ENCODE results near the gene CTNND2. TPM values are rescaled to one million over a fixed set of nuclear protein-coding genes. Genes with fewer than 3 reads are reported as not detected.

CTNND2 gene
- total RNA-seq, 4 donors from 2014 or later: 0.18 to 14.9 (median 0.47) TPM; not detected in 1

DNA sequence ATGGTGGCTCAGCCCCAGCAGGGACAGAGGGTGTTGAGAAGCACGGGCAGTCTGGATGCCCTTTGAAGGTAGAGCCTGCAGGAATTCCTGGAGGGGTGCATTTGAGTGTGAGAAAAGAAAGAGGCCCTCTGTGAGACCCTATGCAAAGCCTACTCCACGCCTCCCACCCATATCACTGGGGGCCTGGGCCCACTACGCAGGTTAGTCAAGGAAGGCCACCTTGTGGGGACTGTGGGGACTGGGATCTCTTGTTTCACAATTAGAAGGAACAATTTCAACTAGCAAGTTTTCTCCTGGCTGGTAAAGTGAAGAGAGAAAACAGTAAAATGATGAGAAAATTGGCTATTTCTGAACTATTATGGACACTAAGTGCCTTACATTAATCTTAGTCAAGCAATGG, 657.0 kb downstream of the CTNND2 start:
- no peak for DNase-seq
- Histone ChIP-seq H3K9me3 (no peaks in the 10 kb centered on the region), H3K27me3 (no peaks in the 10 kb centered on the region), H3K4me3 (no peak overlapping the region), H3K36me3 (no peaks in the 10 kb centered on the region), H3K27ac (no peak overlapping the region), H3K4me1 (no peaks in the 10 kb centered on the region)
- TF ChIP-seq, protein P1, sequence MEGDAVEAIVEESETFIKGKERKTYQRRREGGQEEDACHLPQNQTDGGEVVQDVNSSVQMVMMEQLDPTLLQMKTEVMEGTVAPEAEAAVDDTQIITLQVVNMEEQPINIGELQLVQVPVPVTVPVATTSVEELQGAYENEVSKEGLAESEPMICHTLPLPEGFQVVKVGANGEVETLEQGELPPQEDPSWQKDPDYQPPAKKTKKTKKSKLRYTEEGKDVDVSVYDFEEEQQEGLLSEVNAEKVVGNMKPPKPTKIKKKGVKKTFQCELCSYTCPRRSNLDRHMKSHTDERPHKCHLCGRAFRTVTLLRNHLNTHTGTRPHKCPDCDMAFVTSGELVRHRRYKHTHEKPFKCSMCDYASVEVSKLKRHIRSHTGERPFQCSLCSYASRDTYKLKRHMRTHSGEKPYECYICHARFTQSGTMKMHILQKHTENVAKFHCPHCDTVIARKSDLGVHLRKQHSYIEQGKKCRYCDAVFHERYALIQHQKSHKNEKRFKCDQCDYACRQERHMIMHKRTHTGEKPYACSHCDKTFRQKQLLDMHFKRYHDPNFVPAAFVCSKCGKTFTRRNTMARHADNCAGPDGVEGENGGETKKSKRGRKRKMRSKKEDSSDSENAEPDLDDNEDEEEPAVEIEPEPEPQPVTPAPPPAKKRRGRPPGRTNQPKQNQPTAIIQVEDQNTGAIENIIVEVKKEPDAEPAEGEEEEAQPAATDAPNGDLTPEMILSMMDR (IDR thresholded peaks at IDR 0.05): no peak
- no peak for TF ChIP-seq POLR2A (IDR thresholded peaks at IDR 0.05)

DNA sequence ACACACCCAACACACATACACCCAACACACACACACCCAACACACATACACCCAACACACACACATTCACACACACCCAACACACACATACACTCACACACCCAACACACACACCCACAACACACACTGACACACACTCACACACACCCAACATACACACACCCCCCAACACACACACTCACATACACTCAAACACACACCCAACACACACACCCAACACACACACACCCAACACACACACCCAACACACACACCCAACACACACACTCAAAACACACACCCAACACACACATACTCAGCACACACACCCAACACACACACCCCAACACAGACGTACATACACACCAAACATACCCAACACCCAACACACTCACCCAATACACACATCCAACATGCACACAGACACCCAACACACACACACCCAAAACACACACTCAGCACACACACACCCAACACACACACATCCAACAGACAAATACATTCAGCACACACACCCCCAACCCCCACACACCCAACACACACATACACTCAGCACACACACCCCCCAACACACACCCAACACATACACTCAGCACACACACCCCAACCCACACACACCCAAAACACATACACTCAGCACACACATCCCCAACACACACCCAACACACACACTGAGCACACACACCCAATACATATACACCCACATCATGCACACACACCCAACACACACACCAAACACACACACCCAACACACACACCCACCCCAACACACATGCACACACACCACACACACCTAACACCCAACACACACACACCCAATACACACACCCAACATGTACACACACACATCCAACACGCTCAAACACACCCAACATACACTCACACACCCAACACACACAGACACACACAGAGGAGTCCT, 663.7 kb downstream of the CTNND2 start:
- Histone ChIP-seq H3K27ac (no peak overlapping the region), H3K4me1 (no peaks in the 10 kb centered on the region), H3K9me3 (no peaks in the 10 kb centered on the region), H3K36me3 (no peaks in the 10 kb centered on the region), H3K27me3 (no peaks in the 10 kb centered on the region), H3K4me3 (no peak overlapping the region)
- DNase-seq: no peak
- TF ChIP-seq, protein P1 (IDR thresholded peaks at IDR 0.05): no peak
- no peak for TF ChIP-seq POLR2A (IDR thresholded peaks at IDR 0.05)

DNA sequence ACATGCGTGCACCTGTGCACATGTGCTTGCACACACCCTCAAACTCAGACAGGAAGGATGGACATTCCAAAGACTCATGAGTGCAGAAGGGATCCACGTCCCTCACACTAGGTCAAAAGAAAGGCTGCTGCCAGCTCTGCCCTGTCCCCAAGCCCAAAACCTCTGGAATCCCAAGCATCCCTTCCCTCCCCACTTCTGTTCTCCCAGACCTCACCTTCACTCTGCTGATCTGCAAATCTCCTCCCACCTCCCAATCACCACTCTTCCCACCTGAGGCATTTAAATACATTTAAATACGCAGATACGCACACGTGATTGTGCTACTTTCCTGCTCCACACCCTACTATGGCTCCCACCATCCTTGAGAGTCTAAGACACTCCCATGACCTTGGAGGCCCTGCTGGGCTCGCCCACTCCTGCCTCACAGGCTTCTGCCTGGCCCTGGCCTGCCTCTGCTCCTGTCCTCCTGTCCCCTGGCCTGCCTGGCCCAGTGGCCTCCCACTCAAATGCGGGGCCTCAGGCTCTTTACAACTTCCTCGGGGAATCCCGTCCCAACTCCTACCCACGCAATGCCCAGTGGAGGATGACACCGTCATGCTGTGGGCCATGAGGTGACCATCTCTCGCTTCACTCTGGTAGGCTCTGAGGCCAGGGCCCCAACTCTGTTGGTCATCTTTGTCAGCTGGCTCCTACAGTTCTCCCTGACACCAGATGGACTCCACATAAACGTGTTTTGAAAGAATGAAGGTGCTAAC, 664.8 kb downstream of the CTNND2 start:
- Histone ChIP-seq H3K4me3 (no peak overlapping the region), H3K9me3 (no peaks in the 10 kb centered on the region), H3K27ac (no peak overlapping the region), H3K4me1 (no peaks in the 10 kb centered on the region), H3K27me3 (no peaks in the 10 kb centered on the region), H3K36me3 (no peaks in the 10 kb centered on the region)
- TF ChIP-seq, protein P1 (IDR thresholded peaks at IDR 0.05): no peak
- TF ChIP-seq POLR2A (IDR thresholded peaks at IDR 0.05): no peak
- no peak for DNase-seq

DNA sequence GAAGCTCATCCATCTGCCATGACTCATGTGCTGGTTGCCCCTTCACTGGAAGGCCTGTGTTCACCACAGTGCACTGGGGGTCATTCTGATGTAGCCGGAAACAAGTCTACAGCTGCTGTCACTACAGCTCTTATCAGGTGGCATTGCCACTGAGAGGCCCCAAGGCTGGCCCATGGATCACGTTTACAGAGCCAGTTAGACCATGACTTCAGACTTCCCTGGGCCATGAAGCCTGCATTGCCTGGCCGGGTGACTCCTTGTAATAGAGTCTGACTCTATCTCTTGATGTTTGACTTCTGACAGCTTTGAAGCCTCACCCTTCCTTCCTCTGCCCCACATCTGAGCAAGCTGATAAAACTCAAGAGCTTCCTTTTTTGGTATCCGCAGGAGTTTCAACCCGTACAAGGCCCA, 669.7 kb downstream of the CTNND2 start:
- H3K27ac ChIP-seq: no peak overlapping the region
- H3K36me3 ChIP-seq: no peaks in the 10 kb centered on the region
- no peak for DNase-seq
- H3K27me3 ChIP-seq: no peaks in the 10 kb centered on the region
- TF ChIP-seq POLR2A (IDR thresholded peaks at IDR 0.05): no peak
- TF ChIP-seq, protein P1 (IDR thresholded peaks at IDR 0.05): no peak
- H3K4me3 ChIP-seq: no peak overlapping the region
- H3K9me3 ChIP-seq: no peaks in the 10 kb centered on the region
- H3K4me1 ChIP-seq: no peaks in the 10 kb centered on the region

DNA sequence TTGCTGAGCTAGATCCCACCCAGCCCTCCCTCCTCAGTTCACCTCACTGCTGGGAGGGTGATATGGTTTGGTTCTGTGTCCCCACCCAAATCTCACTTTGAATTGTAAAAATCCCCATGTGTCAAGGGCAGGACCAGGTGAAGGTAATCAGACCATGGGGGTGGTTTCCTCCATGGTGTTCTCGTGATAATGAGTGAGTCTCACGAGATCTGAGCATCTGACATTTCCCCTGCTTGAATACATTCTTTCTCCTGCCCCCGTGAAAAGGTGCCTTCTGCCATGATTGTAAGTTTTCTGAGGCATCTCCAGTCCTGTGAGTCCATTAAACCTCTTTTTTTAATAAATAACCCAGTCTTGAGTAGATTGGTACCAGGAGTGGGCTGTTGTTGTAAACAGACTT, 673.4 kb downstream of the CTNND2 start:
- Histone ChIP-seq H3K27me3 (no peaks in the 10 kb centered on the region), H3K9me3 (no peaks in the 10 kb centered on the region), H3K4me3 (no peak overlapping the region), H3K36me3 (no peaks in the 10 kb centered on the region), H3K27ac (no peak overlapping the region), H3K4me1 (no peaks in the 10 kb centered on the region)
- DNase-seq: no peak
- TF ChIP-seq, protein P1 (IDR thresholded peaks at IDR 0.05): no peak
- no peak for TF ChIP-seq POLR2A (IDR thresholded peaks at IDR 0.05)

Measured in Peyer's patch (tissue), 4 donors.